ENCODE data around the gene INAVA.

GRCh38 chr1:200923601-200924000 is 28.9 kb downstream of the INAVA start:
- TF ChIP-seq CTCF (IDR thresholded peaks at IDR 0.05) (no peak), POLR2A (IDR thresholded peaks at IDR 0.05) (no peak)

Data from adrenal gland (tissue), 5 donors.